ENCODE measurements around the gene LRP1.

The LRP1 gene

DNA sequence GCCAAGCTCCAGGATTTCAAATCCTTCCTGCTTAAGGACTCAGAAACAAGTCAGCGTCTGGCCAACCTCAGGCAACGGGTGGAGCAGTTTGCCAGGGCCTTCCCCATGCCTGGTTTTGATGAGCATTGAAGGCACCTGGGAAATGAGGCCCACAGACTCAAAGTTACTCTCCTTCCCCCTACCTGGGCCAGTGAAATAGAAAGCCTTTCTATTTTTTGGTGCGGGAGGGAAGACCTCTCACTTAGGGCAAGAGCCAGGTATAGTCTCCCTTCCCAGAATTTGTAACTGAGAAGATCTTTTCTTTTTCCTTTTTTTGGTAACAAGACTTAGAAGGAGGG is 105.9 kb downstream of the LRP1 start:
- DNase-seq (ENCODE audit: low read depth in 2 of 2, low spot score in 1 of 2): no peak

DNA sequence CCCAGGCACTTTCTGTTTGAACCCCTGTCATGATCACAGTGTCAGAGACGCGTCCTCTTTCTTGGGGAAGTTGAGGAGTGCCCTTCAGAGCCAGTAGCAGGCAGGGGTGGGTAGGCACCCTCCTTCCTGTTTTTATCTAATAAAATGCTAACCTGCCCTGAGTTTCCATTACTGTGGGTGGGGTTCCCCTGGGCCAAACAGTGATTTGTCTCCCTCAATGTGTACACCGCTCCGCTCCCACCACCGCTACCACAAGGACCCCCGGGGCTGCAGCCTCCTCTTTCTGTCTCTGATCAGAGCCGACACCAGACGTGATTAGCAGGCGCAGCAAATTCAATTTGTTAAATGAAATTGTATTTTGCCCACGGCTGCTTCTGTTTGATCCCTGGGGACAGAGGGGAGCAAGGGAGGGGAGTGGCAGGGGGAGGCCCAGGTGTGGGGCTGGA is 106.3 kb downstream of the LRP1 start:
- no peak for DNase-seq (ENCODE audit: low read depth in 2 of 2, low spot score in 1 of 2)

DNA sequence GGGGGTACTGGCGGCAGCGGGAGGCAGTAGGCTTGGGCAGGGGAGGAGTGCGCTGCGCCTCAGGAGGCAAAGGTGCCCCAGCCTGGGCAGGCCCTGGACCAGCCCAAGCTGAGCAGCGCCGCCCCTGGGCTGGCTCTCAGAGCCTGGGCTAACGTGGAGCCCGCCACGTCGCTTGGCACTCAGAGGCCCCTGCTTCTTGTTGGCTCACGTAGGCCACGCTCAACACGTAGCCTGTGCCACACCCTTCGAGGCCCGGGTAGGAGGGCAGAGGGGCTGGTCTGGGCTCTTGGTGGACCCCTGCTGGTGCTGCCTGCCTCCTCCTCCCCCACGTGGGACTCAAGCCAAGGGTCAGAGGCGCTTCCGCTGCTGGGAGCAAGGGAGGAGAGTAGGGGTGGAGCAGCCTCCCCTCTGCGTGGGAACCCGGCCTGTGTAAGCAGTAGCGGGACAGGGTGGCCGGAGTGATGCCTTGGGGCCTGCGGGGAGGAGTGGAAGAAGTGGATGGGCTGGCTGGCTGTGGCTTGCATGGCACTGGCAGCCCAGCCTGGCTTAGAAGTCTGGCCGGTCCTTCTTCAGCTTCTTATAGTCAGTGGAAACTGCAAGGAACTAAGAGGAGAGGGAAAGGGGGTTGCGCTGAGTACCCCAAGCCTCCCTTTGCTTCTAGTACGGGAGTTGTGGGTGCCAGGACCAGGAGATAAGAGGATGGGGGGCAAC is 106.9 kb downstream of the LRP1 start:
- DNase-seq (ENCODE audit: low read depth in 2 of 2, low spot score in 1 of 2): no peak

DNA sequence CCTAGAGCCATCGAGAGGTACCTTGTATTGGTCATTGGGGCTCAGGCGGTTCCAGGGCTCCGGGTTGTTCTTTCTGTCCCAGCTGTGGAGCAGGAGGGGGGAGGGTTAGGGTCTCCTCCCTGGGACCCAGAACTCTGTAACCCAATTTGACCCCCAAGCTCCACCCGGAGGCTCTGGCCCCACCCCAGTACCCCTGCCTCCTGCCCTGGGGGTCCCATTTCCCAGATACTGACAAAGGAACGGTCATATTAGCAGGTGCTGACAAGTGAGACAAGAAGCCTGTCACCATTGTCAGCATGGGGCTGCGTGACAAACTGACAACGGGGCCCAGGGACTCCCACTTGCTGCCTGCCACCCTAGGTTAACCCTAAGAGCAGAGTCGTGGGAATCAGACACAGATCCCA is 107.4 kb downstream of the LRP1 start:
- no peak for DNase-seq (ENCODE audit: low read depth in 2 of 2, low spot score in 1 of 2)

DNA sequence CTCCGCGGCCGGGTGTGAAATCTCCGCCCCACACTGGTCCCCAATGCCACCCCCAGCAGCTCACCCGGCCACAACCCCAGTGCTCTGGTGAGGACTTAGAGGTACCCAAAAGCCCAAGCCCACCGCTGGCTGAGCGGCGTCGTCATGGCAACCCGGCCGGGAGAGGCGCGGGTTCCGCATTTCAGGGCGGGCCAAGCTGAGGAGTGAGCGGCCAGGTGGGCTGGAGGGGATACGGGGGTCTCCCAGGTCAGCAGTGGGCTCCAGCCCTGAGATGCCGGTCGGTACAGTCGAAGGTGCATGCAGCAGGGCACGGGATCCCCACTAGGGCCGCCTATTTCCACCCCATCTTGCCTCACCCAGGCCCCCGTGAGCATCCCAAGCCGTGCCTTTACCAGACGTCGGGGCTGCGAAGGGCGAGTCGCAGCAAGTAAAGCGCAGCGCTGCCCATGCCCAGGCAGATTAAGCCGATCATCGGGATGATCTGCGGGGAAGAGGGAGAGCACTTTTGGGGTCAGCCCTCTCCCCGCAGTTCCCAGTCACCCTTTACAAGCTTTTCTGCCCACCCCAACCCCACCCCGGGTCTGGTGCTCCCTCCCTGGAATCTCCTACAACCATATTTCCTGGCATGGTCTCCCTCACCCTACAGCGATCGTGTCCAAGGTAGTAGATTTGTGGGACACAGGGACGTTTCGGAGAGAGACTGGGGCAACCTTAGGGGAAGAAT is 108.1 kb downstream of the LRP1 start:
- no peak for DNase-seq (ENCODE audit: low read depth in 2 of 2, low spot score in 1 of 2)

DNA sequence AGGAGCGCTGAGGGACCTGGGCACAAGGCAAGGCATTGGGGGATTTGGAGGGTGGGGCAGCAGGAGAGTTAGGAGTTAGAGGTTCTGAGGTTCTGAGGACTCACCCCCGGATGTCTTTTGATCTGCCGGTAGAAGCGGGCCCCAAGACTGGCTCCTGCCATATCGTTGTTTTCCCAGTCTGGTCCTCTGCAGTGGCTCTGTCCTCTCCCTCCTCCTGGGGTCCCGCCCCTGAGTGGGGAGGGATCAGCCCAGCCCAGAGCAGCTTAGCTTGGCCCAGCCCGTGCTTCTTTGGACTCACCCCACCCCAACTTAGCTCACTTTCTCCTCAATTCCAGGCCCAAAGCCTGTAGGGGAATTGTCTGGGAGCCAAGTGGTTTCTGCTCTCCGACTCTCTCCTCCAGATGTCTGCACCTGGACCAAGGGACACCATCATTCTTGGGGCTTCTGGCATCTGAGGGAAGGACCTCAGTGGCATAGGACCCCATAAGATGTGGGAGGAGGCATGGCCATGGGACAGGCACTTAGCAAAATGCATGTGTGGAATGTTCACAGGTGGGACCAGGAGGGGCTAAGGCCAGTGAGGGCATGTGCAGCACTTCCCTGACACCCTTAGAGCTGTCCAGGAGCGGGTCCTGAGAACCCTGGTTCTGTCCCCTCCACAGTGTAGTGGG is 108.8 kb downstream of the LRP1 start:
- DNase-seq (ENCODE audit: low read depth in 2 of 2, low spot score in 1 of 2): no peak

DNA sequence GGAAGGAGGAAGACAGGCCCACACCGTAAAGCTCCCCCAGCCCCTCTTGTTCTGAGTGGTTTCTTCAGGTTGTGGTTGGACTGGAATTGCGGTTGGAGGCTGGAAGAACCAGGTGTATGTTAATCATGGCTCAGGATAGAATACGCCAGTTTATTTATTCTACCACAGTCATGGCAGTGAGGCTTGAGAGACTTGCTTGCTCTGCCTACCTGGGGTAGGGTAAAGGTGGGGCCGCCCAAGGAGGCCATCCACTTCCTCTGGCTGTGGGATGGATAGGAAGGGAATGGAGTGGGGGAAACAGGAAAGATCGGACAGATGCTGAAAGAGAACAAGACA is 109.3 kb downstream of the LRP1 start:
- no peak for DNase-seq (ENCODE audit: low read depth in 2 of 2, low spot score in 1 of 2)

DNA sequence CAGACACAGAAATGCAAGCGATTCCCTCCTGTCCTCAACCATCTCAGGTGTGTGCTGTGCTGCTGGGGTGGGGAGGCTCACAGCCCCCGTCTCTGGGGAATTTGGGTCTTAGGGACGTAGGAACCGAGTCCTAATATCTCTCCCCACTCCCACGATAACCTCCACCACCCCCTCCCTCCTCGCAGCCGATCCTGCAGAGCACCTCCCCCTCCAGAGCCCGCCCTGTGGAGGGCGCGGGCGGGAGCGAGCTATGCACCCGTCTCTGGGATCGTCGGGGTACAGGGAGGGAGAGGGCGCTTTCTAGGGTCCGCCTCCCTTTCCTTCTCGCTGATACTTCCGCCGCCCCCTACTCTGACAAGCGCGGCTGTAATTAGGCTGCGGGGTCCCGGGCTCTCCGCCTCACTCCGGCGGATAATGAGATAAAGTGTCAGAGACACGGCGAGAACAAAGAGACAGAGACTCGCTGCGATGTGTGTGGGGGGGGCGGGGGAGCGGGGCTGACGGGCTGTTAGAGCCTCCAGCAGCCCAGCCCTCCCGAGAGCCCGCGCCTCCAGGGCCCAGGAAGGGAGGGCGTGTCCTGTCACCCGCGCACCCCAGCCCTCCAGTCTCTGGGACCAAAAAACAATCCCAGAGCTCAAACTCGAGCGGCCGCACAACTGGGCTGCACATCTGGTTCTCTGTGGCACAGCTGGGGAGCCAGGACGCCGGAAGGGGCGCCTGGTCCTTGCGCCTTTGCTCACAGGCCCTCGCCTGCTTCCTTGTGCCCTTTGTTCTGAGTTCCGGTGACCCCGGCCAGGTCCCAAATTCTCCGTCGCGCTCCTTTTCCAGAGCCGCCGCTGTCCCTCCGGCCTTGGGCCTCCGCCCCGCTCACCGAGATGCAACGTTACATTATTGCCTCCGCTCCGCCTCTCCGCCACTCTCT is 109.9 kb downstream of the LRP1 start:
- DNase-seq (ENCODE audit: low read depth in 2 of 2, low spot score in 1 of 2): no peak

DNA sequence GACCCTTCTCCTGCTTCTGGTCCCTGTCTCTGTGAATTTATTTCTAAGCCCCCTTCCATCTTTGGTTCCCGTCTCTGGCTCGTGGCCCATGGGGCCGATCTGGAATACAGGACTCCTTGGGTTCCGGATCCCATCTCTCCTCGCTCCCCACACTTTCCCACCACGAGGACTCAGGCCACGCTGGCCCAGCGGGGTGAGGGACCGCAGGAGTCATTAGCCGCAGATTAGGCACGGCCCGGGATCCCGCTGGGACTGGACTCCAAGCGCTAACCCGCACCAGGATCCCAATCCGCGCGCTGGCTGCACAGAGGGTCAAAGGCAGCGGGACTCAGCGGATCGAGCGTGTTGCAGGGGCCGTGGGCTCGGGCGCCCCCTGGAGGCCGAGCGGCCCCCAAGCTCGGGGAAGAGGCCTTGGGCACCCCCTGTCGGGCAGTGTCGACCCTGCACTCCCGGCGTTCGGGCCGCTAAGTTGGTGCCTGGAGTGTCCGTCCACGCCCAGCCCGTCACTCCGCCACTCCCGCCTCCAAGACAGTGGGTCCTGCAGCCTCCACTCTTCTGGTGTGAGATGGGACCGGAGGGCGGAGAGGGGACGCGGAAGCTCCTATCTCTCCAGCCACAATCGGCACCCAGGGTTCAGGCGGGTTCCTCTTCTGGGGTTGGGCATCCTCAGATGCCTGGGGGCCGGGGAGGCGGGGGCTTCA is 110.7 kb downstream of the LRP1 start:
- DNase-seq (ENCODE audit: low read depth in 2 of 2, low spot score in 1 of 2): peak; percentile 65 to 72

DNA sequence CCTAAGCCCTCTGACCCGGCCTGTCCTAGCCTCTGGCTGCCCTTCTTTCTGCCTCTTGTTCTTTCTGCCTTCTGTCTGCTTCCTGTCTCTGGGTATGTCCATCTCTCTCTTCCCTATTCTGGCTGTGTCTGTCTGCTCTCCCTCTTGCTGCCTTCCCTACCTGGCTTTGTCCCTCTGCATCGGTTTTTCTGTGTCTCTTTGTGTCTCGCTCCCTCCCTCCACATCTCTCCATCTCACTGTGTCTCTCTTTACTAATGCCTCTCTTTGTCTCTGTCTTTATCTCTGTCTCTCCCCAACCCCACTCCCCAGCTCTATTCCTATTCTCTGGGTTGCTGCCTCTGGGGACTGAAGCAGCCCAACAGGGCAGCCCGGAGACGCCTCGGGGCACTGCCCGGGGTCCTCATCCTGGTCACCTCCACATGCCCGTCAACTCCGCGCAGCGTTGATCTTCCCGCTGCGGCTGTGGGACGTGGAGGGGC is 111.3 kb downstream of the LRP1 start:
- no peak for DNase-seq (ENCODE audit: low read depth in 2 of 2, low spot score in 1 of 2)

DNA sequence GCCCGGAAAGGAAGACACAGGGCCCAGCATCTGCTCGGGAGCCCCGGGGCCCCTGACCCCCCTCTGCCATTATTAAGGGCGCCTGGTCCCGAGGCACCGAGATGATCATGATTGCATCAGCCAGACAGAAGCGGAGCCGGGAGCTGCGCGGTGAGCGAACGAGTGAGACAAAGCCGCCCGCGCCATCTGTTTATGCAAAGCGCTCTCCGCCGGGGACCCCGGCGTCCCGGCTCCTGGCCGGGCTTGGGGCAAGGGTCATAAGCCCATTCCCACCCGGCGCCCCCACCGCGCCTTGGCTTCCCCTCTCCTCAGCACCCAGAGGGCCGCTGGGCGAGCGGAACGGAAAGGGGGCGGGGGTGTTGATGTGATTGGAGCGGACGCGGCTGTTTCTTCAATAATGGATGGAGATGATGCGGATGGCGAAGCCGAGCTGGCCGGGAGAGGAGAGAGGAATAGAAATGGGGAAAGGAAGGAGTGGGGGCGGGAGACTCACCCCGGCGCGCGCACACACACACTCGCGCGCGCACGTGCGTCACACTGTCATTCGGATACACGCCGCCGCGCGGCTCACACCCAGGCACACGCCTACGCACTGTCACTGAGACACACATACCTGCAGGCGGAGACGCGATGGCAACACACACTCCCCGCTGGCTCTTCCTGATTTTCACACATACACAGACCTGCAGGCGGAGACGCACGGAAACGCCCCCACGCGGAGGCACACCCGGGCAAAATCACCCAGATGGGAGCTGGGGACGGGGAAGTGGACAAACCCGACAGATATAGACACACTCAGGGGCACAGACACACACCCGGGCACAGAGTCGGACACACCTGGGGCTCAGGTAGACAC is 112.0 kb downstream of the LRP1 start:
- DNase-seq (ENCODE audit: low read depth in 2 of 2, low spot score in 1 of 2): peak in 1 of 2 donors; percentile 55

DNA sequence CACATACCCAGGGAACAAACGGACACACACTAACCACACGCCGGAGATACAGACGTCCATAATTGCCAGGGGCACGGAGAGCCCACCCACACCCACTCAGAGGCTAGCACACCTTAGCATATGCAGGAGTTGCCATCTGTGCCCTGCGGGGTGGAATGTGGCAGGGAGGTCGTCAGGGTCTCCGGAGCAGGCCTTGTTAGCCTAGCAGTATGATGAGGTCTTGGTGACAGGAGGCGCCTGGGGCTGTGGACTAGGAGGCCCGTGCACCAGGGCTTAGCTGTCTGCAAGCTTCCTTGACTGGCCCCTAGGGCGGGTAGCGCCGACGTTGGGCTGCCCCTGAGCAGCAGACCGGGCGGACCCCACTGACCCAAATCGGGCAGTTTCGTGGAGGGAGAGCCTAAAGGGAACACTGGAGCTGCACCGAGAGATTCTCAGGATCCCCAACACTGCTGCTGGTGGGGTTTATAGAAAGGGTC is 112.7 kb downstream of the LRP1 start:
- DNase-seq (ENCODE audit: low read depth in 2 of 2, low spot score in 1 of 2): no peak

DNA sequence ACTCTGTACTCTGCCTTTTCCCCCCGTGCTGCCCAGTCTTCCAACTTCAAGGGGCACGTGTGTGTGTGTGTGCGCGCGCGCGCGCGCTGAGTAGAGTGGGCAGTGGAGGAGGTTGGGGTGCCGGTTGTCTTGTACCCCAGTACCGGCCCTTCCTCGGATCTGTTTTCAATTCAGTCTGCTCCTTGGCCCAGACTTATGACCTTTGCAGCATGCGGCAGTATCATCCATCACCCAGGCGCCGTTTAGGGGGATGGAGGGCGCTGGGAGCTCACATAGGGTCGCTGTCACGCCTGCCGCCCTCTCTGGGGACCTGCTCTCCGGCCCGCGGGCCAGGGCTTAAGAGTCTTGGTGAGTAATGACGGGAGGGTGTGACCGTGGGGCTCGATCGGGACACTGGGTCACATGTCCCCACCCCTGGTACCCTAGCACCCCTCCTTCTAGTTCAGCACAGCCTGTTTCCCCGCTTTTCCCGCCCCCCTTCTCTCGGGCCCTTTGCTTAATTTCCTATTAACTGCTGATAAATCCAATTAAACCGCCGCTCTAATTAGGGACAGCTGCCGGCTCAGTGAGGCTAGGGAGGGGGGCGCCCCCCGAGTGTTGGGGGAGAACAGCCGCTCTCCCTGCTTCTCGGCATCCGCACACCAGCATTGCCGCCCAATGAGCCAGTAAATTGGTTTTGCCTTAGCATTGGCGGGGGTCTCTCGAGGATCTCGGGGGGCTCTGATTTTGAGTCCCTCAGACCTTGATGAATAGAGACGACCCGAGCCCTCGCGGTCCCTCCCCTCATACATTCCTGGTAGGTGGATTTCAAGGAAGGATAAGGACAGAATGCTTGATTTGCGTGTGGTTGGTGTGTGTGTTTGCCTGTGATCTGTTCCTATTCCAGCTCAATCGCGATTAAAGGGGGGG is 113.4 kb downstream of the LRP1 start:
- no peak for DNase-seq (ENCODE audit: low read depth in 2 of 2, low spot score in 1 of 2)

DNA sequence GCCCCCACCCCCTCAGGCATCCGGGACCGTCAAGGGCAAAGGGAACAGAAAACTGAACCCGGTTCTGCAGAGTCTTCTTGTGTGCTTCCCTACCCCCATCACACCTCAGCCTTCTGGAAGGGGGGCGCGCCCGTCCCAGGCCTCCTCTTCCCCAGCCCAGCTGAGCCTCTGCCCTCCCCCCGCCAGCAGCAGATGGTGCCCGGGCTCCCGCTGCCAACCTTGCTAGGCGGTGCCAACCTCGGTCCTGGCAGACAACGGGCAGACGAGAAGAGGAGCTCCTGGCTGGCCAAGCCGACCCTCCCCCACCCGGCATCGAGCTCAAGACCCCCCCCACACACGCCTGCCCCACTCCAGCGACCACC is 114.0 kb downstream of the LRP1 start:
- DNase-seq (ENCODE audit: low read depth in 2 of 2, low spot score in 1 of 2): no peak

DNA sequence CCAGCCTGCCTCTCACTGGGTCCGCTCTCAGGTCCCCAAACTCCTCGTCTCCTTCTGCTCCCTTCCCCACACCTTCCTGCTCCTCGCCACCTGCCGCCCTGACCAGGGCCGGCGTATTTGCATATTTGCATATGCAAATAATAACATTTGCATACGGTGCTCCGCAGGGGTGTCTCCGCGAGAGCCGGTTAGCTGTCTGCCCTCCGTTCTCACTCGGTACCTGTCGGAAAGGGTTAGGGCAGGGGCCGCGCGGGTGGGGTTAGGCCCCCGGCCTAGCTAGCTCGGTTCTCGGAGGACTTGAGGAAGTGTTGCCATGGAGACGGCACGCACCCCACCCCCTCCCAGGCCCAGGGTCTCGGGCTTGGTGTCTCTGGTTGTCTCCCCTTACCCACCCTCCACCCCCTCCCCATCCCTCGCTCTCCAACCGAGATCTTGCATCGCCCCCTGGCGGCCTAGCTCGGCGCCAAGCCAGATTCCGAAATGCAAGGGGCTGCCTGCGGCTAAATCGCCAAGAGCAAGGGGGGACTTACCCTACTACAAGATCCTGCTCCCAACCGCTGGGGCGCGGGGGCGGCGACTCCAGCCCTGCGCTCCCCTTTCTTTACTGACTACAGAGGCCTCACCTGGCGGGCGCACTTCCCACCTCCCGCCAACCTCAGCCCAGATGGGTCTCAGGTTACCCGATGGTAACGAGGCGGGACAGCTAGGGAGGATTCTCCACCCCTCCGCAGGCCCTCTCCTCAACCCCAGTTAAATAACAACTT is 114.6 kb downstream of the LRP1 start:
- no peak for DNase-seq (ENCODE audit: low read depth in 2 of 2, low spot score in 1 of 2)

DNA sequence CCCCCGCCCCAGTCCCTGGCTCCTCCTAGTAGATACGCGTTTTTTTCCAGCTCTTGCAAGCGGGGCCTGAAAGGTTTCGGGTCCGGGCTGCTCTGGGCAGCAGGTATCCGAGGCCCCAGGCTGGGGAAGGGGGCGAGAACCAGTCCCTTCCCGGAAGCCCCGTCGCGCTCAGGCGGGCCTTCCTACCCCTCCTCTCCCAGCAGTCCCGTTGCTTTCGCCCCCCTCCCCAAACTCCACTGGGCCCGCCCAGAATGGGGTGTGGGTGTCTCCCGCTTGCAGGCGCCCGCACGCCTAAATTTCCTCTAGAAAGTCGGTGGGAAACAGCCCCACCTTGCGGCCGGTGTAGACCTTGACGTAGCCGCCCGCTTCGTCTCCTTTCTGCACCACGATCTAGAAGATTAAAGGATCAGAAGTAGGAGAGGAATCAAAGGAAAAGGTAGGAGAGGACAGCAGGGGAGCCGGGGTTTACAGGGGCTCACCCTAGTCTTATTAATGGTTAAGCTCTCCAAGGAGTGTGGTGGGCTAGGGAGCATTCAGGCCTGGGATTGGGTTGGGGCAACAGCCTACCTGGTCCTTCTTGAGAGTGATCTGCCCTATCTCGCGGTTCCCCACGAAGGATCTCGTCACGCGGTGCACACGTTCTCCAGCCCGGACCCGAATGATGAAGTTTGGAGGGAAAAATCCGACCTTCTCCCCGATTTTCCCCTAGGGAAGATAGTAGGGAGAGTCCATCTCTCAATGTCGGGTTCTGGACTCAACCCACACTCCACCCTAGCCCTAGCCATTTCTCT is 115.4 kb downstream of the LRP1 start:
- peak in 1 of 2 donors; percentile 65 for DNase-seq (ENCODE audit: low read depth in 2 of 2, low spot score in 1 of 2)

DNA sequence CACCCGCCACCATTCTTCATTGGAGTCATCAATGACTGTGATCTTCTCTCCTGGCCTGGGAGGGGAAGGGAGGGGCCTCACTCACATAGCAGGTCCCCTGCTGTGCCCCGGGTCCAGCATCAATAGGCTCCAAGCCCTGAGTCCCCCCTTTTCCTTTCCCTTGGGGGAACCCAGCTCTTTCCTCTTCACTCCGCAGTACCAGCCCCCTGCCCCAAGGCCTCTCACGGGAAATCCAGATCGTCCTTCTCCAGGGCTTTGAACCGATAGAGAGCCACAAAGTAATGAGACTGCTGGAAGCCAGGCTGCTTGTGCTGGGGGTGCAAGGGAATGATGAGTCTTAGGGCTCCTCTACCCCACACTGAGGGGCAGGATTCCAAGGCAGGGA is 116.0 kb downstream of the LRP1 start:
- no peak for DNase-seq (ENCODE audit: low read depth in 2 of 2, low spot score in 1 of 2)
